Measurements from ENCODE around the gene RPS8. TPM values are rescaled to one million over a fixed set of nuclear protein-coding genes. Genes with fewer than 3 reads are reported as not detected.
"Not testable (repeated sequence)": the region's sequence is repeated elsewhere in the genome, so short reads cannot be mapped to it uniquely, and the experiment has no call there.

Gene RPS8
- total RNA-seq, 4 donors from 2014 or later, result 2,628 to 4,866 (median 3,019) TPM

GRCh38 chr1:44788120-44788860 lies 12.9 kb downstream of the RPS8 start, which contains the start of gene BEST4:
BEST4 (minus strand) TSS chr1:44788170; CDS start chr1:44787705, 465 bp downstream.
- TF ChIP-seq POLR2A (IDR thresholded peaks at IDR 0.05), result no peak
- TF ChIP-seq CTCF (IDR thresholded peaks at IDR 0.05), result no peak
- intact Hi-C loops (cut with DNase I; ENCODE audit: low total_unique reads), result no loop called here
- 84 to 91% methylated on average over 5 to 9 of the region's 9 CpGs for whole genome bisulfite sequencing, 2 donors
- no peak within 1 kb of the TSS for H3K4me3 ChIP-seq (ENCODE audit: low read depth, poor library complexity, severe bottlenecking)
- DNase-seq (ENCODE audit: low spot score in 2 of 2), result no peak

- no peak overlapping the region for H3K4me3 ChIP-seq (ENCODE audit: low read depth, poor library complexity, severe bottlenecking)
- intact Hi-C loops (cut with DNase I; ENCODE audit: low total_unique reads), result loop anchor here (5.0 kb wide), 1 partner anchor 216 kb away; no protein-coding TSS in a partner anchor
- WGBS, 2 donors, result 66 to 75% methylated on average over 7 of the region's 7 CpGs
- TF ChIP-seq CTCF (IDR thresholded peaks at IDR 0.05) (no peak), POLR2A (IDR thresholded peaks at IDR 0.05) (no peak)
- DNase-seq (ENCODE audit: low spot score in 2 of 2), result no peak
Observed at GRCh38 chr1:44790968-44791801, 15.8 kb downstream of the RPS8 start.

- peak in 1 of 2 donors; percentile 74 for DNase-seq (ENCODE audit: low spot score in 2 of 2)
- no peak for TF ChIP-seq POLR2A (IDR thresholded peaks at IDR 0.05)
- no peak for TF ChIP-seq CTCF (IDR thresholded peaks at IDR 0.05)
Observed at GRCh38 chr1:44792736-44793502, 17.6 kb downstream of the RPS8 start.

GRCh38 chr1:44797886-44798285 lies 22.5 kb downstream of the RPS8 start:
- H3K4me3 ChIP-seq (ENCODE audit: low read depth, poor library complexity, severe bottlenecking); intact Hi-C loops (cut with DNase I; ENCODE audit: low total_unique reads): not testable (repeated sequence)
- 61 to 63% methylated on average over 8 of the region's 8 CpGs for WGBS, 2 donors
- DNase-seq (ENCODE audit: low spot score in 2 of 2), result peak in 1 of 2 donors; percentile 82

More at GRCh38 chr1:44792736-44793502, 17.6 kb downstream of the RPS8 start:
- 78 to 90% methylated on average over 9 of the region's 9 CpGs for WGBS, 2 donors
- H3K4me3 ChIP-seq (ENCODE audit: low read depth, poor library complexity, severe bottlenecking), result no peak overlapping the region
- intact Hi-C loops (cut with DNase I; ENCODE audit: low total_unique reads), result loop anchor here (5.0 kb wide), 1 partner anchor 214 kb away; no protein-coding TSS in a partner anchor

- WGBS, 2 donors, result 83 to 91% methylated on average over 10 of the region's 10 CpGs
- TF ChIP-seq CTCF (IDR thresholded peaks at IDR 0.05) (no peak), POLR2A (IDR thresholded peaks at IDR 0.05) (no peak)
- intact Hi-C loops (cut with DNase I; ENCODE audit: low total_unique reads), result no loop called here
- peak in 1 of 2 donors; percentile 83 for DNase-seq (ENCODE audit: low spot score in 2 of 2)
- no peak overlapping the region for H3K4me3 ChIP-seq (ENCODE audit: low read depth, poor library complexity, severe bottlenecking)
Observed at GRCh38 chr1:44798481-44799365, 23.4 kb downstream of the RPS8 start.
